Umbilical cord (tissue), 2 donors: ENCODE results near the gene ATF7. TPM values are rescaled to one million over a fixed set of nuclear protein-coding genes. Genes with fewer than 3 reads are reported as not detected.

Experiments used
- DNase-seq: peaks from one replicate; pipeline ENCODE4 v3.0.0-alpha.2; 2015; ENCODE audit warnings: low spot score
- total RNA-seq: library from RNA; depleted of rRNA; stranded (reverse); fragments of >200 nt; gene quantifications from one replicate; pipeline ENCODE4 v1.2.3, GENCODE V29; 2014; ENCODE audit warnings: low replicate concordance; ENCODE audit not compliant: insufficient read depth

Gene ATF7
- total RNA-seq, 1 donor from 2014 or later = 15.4 TPM

DNA sequence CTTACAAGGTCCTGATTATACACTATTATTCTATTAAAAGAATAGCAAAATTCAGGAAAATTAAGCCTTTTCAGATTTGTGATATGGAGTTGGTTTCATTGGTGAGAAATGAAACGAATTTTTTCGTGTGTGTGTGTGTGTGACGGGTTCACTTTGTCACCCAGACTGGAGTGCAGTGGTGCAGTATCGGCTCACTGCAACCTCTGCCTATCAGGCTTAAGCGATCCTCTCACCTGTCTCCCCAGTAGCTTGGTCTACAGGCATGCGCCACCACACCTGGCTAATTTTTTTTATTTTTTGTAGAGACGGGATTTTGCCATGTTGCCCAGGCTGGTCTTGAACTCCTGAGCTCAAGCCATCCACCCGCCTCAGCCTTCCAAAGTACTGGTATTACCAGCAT, 164.6 kb downstream of the ATF7 start:
- no peak for DNase-seq

DNA sequence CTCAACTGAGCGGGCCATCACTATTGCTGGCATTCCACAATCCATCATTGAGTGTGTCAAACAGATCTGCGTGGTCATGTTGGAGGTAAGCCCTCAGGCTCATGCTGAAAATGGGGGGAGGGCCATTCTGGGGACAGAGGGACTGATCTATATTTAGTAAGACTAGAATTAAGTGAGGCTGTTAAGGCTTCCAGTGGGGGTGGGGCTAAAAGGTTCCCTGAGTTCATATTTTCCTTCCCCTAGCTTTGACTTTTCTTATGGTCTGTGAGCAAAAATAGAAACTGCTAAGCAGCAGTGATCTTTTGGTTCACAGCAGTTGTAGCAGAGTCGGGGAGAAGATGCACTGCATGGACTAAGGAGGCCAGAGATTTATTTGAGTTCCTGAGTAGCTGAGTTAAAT, 165.1 kb downstream of the ATF7 start:
- DNase-seq = no peak

DNA sequence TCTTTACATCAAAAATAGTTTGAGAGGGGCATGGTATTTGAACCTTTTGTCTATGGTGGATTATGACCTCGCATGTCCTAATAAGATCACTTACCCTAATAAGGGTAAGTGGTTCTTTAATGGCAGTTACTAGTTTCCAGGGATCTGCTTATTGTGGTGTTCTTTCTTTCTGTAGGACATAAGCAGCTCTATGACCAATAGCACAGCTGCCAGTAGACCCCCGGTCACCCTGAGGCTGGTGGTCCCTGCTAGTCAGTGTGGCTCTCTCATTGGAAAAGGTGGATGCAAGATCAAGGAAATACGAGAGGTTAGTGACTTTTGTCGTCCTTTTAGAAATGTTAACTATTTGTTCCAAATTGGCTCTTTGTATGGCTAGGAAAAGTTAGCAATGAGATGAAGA, 167.1 kb downstream of the ATF7 start:
- DNase-seq = no peak

Other genes starting within 250 kb of the ATF7 start
- 28.6 TPM for gene SP1, start 246.2 kb downstream of the ATF7 start, total RNA-seq
- gene AMHR2, start 202.5 kb downstream of the ATF7 start, total RNA-seq = not detected
- gene PRR13, start 184.6 kb downstream of the ATF7 start, total RNA-seq = 26.0 TPM
- 284 TPM for gene PCBP2, start 174.3 kb downstream of the ATF7 start, total RNA-seq
- 10.8 TPM for gene MAP3K12, start 126.9 kb downstream of the ATF7 start, total RNA-seq
- gene TARBP2, start 125.1 kb downstream of the ATF7 start, total RNA-seq = 21.7 TPM
- gene NPFF, start 118.9 kb downstream of the ATF7 start, total RNA-seq = not detected
- gene ATP5MC2, start 49.7 kb upstream of the ATF7 start, total RNA-seq = 89.1 TPM
- gene CALCOCO1, start 101.1 kb upstream of the ATF7 start, total RNA-seq = 93.4 TPM
- gene CISTR, start 125.6 kb upstream of the ATF7 start, total RNA-seq = not detected